ENCODE results near the gene PDE4D. TPM values are rescaled to one million over a fixed set of nuclear protein-coding genes. Genes with fewer than 3 reads are reported as not detected.

The PDE4D gene
- total and polyA plus RNA-seq, 2 donors (not counting 1 experiment from before 2014, with no cell fraction given) = 14.9 to 171 TPM

DNA sequence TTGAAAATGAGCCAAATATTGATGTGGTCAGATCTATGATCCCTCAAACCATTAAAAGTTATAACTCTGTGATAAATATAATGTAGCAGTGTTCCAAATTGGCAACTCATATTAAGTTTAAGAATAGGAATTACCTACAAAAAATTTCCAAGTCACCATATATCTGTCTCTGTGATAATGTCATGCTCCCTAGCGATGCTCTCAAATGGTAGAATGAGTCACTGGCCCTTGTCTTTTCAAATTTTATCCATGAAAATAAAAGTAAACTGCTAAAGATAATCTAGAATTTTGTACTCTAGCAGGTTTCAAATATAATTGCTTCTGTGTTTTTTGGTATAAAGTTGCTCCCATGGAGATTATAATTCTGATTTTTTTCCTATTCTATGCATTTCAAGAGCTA is 277.1 kb downstream of the PDE4D start:
- intact Hi-C loops (cut with micrococcal nuclease) = no loop called here

GRCh38 chr5:59615272-59615671 is 278.3 kb downstream of the PDE4D start:
- Mint-ChIP-seq H3K4me1 (peaks cover 28% of the 10 kb centered on the region), H3K4me3 (no peak overlapping the region), H3K9me3 (ENCODE audit: insufficient read depth) (no peaks in the 10 kb centered on the region), H3K27ac (no peak overlapping the region), H3K27me3 (no peaks in the 10 kb centered on the region)
- DNase-seq (no peak), ATAC-seq (ENCODE audit: low read depth) (no peak)
- ChIA-PET POLR2A (no interaction called here), CTCF (no interaction called here)
- Histone ChIP-seq H3K36me3 (replicated peaks in 1 of 2; ENCODE audit: control extremely low read depth in 1 of 2, control insufficient read depth in 1 of 2, extremely low read depth in 1 of 2, insufficient read depth in 2 of 2, low read length in 1 of 2) (no peaks in the 10 kb centered on the region), H3K4me2 (replicated peaks; ENCODE audit: low read depth, low read length, poor library complexity, severe bottlenecking) (no peak overlapping the region), H3K79me2 (ENCODE audit: control insufficient read depth, insufficient read depth, low read length) (no peaks in the 10 kb centered on the region), H3K9me3 (ENCODE audit: control extremely low read depth in 1 of 3, control insufficient read depth in 2 of 3, insufficient read depth in 1 of 3, low read length in 2 of 3) (no peaks in the 10 kb centered on the region), H4K20me1 (ENCODE audit: control insufficient read depth, insufficient read depth, low read length, poor library complexity, severe bottlenecking) (no peaks in the 10 kb centered on the region), H3K27me3 (replicated peaks in 1 of 4; ENCODE audit: control extremely low read depth in 1 of 4, control insufficient read depth in 3 of 4, insufficient read depth in 4 of 4, low read length in 3 of 4) (no peaks in the 10 kb centered on the region), H3K4me1 (ENCODE audit: control insufficient read depth in 2 of 2, insufficient read depth in 2 of 2, low read length in 2 of 2) (peaks cover 7 to 12% of the 10 kb centered on the region in 2 donors), H3K27ac (ENCODE audit: low read length in 2 of 2) (no peak overlapping the region), H2AFZ (ENCODE audit: insufficient read depth, low read depth, low read length, poor library complexity, severe bottlenecking) (no peak overlapping the region), H3K4me3 (ENCODE audit: control extremely low read depth in 1 of 5, extremely low read depth in 1 of 5, insufficient read depth in 1 of 5, low read depth in 2 of 5, low read length in 4 of 5) (no peak overlapping the region), H3K9ac (ENCODE audit: low read length) (no peak overlapping the region)
- TF ChIP-seq, protein P1, sequence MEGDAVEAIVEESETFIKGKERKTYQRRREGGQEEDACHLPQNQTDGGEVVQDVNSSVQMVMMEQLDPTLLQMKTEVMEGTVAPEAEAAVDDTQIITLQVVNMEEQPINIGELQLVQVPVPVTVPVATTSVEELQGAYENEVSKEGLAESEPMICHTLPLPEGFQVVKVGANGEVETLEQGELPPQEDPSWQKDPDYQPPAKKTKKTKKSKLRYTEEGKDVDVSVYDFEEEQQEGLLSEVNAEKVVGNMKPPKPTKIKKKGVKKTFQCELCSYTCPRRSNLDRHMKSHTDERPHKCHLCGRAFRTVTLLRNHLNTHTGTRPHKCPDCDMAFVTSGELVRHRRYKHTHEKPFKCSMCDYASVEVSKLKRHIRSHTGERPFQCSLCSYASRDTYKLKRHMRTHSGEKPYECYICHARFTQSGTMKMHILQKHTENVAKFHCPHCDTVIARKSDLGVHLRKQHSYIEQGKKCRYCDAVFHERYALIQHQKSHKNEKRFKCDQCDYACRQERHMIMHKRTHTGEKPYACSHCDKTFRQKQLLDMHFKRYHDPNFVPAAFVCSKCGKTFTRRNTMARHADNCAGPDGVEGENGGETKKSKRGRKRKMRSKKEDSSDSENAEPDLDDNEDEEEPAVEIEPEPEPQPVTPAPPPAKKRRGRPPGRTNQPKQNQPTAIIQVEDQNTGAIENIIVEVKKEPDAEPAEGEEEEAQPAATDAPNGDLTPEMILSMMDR (IDR thresholded peaks at IDR 0.05) = no peak
- TF ChIP-seq EZH2 (IDR thresholded peaks at IDR 0.05; ENCODE audit: borderline replicate concordance, insufficient read depth, low read depth, low read length, poor library complexity, severe bottlenecking) = no peak
- intact Hi-C loops (cut with micrococcal nuclease) = no loop called here
- no CpG with 5 or more reads among the region's 1 CpG for WGBS (ENCODE audit: insufficient coverage)

More for the DNA sequence above, 277.1 kb downstream of the PDE4D start:
- Mint-ChIP-seq H3K27me3 (no peaks in the 10 kb centered on the region), H3K4me1 (peaks cover 35% of the 10 kb centered on the region), H3K27ac (no peak overlapping the region), H3K4me3 (no peak overlapping the region), H3K9me3 (ENCODE audit: insufficient read depth) (no peaks in the 10 kb centered on the region)
- POLR2A ChIA-PET = no interaction called here
- TF ChIP-seq, protein P1 (IDR thresholded peaks at IDR 0.05) = no peak
- no peak for TF ChIP-seq EZH2 (IDR thresholded peaks at IDR 0.05; ENCODE audit: borderline replicate concordance, insufficient read depth, low read depth, low read length, poor library complexity, severe bottlenecking)
- CTCF ChIA-PET = no interaction called here
- Histone ChIP-seq H3K27ac (ENCODE audit: low read length in 2 of 2) (no peak overlapping the region), H3K36me3 (replicated peaks in 1 of 2; ENCODE audit: control extremely low read depth in 1 of 2, control insufficient read depth in 1 of 2, extremely low read depth in 1 of 2, insufficient read depth in 2 of 2, low read length in 1 of 2) (no peaks in the 10 kb centered on the region), H3K27me3 (replicated peaks in 1 of 4; ENCODE audit: control extremely low read depth in 1 of 4, control insufficient read depth in 3 of 4, insufficient read depth in 4 of 4, low read length in 3 of 4) (no peaks in the 10 kb centered on the region), H3K4me3 (ENCODE audit: control extremely low read depth in 1 of 5, extremely low read depth in 1 of 5, insufficient read depth in 1 of 5, low read depth in 2 of 5, low read length in 4 of 5) (no peak overlapping the region), H3K4me2 (replicated peaks; ENCODE audit: low read depth, low read length, poor library complexity, severe bottlenecking) (no peak overlapping the region), H3K9ac (ENCODE audit: low read length) (no peak overlapping the region), H3K79me2 (ENCODE audit: control insufficient read depth, insufficient read depth, low read length) (no peaks in the 10 kb centered on the region), H4K20me1 (ENCODE audit: control insufficient read depth, insufficient read depth, low read length, poor library complexity, severe bottlenecking) (no peaks in the 10 kb centered on the region), H3K9me3 (ENCODE audit: control extremely low read depth in 1 of 3, control insufficient read depth in 2 of 3, insufficient read depth in 1 of 3, low read length in 2 of 3) (no peaks in the 10 kb centered on the region), H3K4me1 (ENCODE audit: control insufficient read depth in 2 of 2, insufficient read depth in 2 of 2, low read length in 2 of 2) (peaks cover 17 to 22% of the 10 kb centered on the region in 2 donors), H2AFZ (ENCODE audit: insufficient read depth, low read depth, low read length, poor library complexity, severe bottlenecking) (no peak overlapping the region)
- DNase-seq (no peak), ATAC-seq (ENCODE audit: low read depth) (no peak)
- no CpG with 5 or more reads among the region's 1 CpG for WGBS (ENCODE audit: insufficient coverage)
